ENCODE data around the gene FAM210A.
"Not testable (repeated sequence)": the region's sequence is repeated elsewhere in the genome, so short reads cannot be mapped to it uniquely, and the experiment has no call there.

DNA sequence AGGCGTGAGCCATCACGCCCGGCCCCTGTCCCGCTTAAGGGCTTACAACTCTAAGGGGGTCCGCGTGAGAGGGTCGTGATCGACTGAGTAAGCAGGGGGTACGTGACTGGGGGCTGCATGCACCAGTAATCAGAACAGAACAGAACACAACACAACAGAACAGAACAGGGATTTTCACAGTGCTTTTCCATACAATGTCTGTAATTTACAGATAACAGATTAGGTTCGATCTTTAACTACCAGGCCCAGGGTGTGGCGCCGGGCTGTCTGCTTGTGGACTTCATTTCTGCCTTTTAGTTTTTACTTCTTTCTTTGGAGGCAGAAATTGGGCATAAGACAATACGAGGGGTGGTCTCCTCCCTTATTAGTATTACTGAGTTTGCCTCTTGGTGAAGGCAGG lies 49.0 kb downstream of the FAM210A start:
- not testable (repeated sequence) for TF ChIP-seq POLR2A, POLR2AphosphoS5, EP300 (IDR thresholded peaks at IDR 0.05)
- TF ChIP-seq, protein P1, sequence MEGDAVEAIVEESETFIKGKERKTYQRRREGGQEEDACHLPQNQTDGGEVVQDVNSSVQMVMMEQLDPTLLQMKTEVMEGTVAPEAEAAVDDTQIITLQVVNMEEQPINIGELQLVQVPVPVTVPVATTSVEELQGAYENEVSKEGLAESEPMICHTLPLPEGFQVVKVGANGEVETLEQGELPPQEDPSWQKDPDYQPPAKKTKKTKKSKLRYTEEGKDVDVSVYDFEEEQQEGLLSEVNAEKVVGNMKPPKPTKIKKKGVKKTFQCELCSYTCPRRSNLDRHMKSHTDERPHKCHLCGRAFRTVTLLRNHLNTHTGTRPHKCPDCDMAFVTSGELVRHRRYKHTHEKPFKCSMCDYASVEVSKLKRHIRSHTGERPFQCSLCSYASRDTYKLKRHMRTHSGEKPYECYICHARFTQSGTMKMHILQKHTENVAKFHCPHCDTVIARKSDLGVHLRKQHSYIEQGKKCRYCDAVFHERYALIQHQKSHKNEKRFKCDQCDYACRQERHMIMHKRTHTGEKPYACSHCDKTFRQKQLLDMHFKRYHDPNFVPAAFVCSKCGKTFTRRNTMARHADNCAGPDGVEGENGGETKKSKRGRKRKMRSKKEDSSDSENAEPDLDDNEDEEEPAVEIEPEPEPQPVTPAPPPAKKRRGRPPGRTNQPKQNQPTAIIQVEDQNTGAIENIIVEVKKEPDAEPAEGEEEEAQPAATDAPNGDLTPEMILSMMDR (IDR thresholded peaks at IDR 0.05) = not testable (repeated sequence)
